GM19463 (cell line): Measurements from ENCODE around the gene PAX7.
"Not testable (repeated sequence)": the region's sequence is repeated elsewhere in the genome, so short reads cannot be mapped to it uniquely, and the experiment has no call there.

Experiments used
- ATAC-seq: cut with Tn5 transposase; IDR thresholded peaks from one replicate; pipeline ENCODE4 v1.9.1; 2021; ENCODE audit warnings: mild to moderate bottlenecking, moderate library complexity; ENCODE audit not compliant: unreplicated experiment

PAX7 gene

GRCh38 chr1:18724801-18725200 lies 94.2 kb downstream of the PAX7 start:
- no peak for ATAC-seq

GRCh38 chr1:18725231-18725895 lies 94.7 kb downstream of the PAX7 start:
- ATAC-seq, result no peak

DNA sequence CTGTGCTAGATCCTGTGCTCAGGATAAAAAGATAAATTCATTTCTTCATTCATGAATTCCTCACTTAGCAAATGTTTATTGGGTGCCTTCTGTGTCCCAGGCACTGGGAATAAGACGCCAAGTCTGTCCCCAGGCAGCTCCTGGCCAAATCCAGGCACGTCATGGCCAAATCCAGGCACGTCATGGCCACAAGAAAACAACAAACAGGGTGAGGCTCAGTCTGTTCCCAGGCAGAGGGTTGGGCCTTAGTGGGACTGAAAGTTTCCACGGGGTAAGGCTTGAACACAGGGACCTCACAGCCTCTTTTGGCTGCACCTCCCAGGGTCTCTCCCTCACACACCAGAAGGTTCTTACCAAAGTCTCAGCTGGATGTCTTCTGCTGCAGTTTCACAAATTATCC lies 95.7 kb downstream of the PAX7 start:
- no peak for ATAC-seq

DNA sequence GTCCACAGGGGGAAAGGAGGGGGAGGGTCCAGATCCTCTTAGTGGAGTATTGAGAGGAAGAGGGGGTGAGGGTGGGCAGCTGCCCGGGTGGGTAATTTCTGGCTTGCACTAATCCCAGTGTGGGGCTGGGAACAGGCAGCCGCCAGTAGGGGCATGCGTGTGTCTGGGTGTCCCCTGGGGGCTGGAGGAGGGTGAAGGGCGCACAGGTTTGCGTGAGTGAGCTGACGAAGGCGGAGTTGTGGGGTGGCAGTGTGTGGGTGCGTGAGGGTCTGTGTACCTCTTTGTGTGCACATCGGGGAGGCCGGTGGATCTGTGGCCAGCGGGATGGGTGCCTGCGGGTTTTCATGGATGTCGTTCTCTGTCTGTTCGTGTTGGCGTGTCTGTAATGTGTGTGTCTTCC lies 97.3 kb downstream of the PAX7 start:
- no peak for ATAC-seq

DNA sequence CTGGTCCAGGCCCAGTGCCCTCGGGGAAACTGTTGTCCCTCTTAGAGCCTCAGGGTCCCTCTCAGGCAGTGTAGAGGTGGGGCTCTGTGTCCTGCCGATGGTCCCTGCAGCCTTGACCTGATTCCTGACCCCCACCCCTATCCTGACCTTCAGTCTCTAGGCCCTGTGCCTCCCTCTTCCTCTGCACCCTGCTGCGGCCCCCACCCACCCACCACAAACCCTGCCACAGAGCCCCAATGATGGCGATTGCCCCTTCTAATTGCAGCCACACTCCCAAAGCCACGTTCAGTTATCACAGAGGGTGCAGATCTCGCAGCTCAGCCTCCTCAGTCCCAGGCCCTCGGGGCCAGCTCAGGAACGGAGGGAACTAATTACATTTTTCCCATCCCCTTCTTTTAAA lies 99.7 kb downstream of the PAX7 start:
- ATAC-seq, result no peak

- ATAC-seq, result no peak
Measured at GRCh38 chr1:18731148-18731547, 100.5 kb downstream of the PAX7 start.

DNA sequence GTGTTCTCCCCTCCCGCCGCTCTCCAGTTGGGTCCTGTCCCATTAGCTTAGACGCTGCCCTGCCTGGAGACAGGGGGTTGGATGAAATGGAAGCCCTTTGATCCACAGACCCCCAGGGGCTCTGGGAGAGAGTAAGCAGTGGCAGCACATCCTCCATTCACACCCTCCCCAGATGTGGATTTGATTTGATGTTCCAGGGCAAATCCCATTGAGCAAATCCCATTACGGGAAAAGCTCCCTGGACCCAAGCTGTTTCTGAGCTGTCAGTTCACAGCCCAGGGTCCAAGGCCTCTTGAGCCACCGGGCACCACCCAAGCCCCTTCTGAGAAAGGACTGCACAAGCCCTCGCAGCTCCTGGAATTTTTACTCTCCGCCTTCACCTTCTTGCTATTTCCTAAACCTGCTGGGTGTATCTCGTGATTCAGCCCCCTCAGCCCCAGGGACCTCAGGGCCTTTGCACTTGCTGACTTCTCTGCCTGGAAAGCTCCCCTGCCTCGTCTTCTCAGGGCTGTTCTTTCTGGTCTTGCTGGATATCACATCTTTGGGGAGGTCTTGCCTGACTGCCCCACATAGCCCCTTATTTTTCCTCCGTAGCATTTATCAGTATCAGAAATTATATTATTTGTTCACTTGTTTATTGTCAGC lies 101.1 kb downstream of the PAX7 start:
- no peak for ATAC-seq

DNA sequence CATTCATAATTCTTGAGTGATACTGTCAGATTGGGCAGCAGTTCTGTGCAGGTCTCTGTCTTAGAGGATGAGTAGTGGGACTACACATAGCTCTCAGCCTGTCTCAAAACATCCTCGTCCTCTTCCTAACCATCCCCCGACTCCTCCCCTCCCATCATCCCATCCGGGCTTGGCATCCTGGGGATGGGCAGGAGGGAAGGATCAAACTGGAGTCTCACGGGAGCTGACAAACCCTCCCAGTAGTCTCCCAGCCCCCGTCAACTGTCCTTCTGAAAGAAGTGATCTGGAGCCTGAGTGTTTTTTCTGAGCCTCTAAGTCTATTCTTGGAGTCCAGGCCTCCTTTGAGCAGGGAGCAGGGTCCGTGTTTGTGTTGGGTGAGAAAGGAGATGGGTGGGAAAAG lies 102.0 kb downstream of the PAX7 start:
- no peak for ATAC-seq

GRCh38 chr1:18734001-18734400 lies 103.4 kb downstream of the PAX7 start:
- ATAC-seq, result no peak

GRCh38 chr1:18734461-18735223 lies 104.0 kb downstream of the PAX7 start:
- no peak for ATAC-seq

- no peak for ATAC-seq
Measured at GRCh38 chr1:18735224-18735997, 104.8 kb downstream of the PAX7 start.

- no peak for ATAC-seq
Measured at GRCh38 chr1:18736958-18737357, 106.3 kb downstream of the PAX7 start.

- ATAC-seq, result no peak
Measured at GRCh38 chr1:18738126-18738525, 107.5 kb downstream of the PAX7 start.

- no peak for ATAC-seq
Measured at GRCh38 chr1:18738617-18739016, 108.0 kb downstream of the PAX7 start.

DNA sequence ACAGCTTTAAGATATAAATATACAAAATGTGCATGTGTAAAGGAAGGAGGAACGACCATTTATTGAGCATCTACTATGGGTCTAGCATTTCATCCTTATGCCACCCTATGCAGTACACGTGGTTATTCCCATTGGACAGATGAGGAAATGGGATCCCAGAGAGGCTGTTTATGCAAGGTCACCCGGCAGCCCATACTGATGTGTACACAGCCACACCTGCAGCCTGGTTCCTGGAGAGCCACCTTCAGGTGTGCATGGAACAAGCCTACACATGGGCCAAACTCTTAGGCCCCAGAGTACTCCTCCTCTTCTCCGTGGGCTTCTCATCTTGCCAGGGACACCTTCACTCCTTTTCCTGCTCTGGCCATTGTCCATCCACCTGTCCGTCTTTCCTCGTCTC lies 108.8 kb downstream of the PAX7 start:
- ATAC-seq, result no peak

DNA sequence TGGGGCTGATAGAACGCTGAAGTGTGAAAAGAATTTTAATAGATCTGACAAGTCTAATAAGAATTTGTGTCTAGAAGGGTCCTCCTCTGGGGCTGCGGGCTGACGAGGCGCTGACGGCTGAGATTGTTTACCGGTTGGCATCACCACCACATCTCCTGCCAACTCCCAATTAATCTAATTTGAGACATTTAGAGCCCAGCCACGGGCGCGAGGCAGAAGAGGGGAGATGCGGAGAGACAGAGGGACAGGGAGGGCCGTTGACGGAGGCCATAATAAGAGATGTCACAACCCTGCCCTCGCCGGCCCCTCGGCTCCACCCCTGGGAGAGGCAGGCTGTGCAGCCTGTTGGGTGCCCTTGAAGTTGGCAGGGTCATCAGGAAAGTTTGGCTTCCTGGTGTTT lies 109.3 kb downstream of the PAX7 start:
- no peak for ATAC-seq

DNA sequence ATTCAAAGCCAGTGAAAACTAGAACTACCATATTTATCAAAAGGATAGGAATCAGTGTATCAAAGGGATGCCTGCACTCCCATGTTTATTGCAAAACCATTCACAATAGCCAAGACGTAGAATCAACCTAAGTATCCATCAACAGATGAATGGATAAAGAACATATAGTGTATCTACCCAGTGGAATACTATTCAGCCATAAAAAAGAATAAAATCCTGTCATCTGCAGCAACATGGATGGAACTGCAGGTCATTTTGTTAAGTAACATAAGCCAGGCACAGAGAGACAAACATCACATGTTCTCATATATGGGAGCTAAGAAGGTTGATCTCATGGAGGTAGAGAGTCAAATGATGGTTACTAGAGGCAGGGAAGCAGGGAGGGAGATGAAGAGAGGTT lies 110.0 kb downstream of the PAX7 start:
- ATAC-seq, result no peak

DNA sequence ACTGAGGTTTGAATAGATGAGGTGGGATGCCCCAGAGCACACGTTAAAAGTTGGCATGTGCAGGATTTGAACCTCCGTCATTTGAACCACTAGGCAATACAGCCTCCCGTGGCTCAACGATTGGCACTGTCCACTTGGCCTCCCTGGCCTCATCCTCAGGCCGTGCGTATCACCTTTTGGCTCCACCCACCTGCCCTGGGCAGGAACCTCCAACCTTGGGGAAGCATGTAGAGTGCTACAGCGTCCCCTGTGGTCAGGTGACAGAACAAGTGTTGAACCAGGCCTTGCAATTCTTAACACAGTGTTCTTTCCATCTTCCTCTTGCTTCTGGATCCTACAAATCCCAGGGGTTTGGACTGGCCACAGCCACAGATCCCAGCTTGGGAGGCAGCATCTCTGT lies 112.6 kb downstream of the PAX7 start:
- ATAC-seq, result no peak

DNA sequence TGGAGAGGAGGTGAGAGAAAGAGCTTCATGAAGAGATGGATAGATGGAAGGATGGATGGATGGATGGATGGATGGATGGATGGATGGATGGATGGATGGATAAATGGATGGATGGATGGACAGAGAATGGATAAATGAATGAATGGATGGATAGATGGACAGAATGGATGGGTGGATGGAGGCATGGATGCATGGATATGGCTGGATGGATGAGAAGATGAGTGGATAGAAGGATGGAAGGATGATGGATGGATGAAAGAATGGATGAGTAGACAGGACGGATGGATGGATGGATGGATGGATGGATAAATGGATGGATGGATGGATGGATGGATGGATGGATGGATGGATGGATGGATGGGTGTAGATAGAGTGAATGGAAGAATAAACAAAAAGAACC lies 113.7 kb downstream of the PAX7 start:
- ATAC-seq, result not testable (repeated sequence)

- no peak for ATAC-seq
Measured at GRCh38 chr1:18746981-18747380, 116.3 kb downstream of the PAX7 start.

- no peak for ATAC-seq
Measured at GRCh38 chr1:18747671-18748070, 117.0 kb downstream of the PAX7 start.
